ENCODE measurements around the gene PSMD5.

DNA sequence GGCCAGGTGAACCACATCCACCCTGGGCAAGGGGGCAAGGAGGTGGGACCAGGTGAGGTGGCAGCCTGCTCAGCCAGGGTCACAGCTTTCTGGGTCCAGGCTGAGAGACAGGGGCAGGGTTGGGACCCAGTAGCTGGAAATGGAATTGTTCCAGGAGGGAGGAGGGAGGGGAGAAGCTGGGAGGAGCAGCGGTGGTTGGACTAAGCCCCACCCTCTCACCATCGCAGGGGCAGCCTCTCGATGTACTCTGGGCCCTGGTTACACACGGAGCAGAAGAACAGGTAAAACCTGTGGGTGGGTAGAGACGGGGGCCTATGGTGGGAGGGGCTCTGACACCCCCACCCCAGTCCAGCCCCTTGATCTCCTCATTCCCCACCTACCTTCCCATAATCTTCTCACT is 23.1 kb upstream of the PSMD5 start:
- no peak for TF ChIP-seq YY1 (IDR thresholded peaks at IDR 0.05; ENCODE audit: borderline replicate concordance in 1 of 3, control insufficient read depth in 1 of 3, extremely low read depth in 1 of 3, insufficient read depth in 3 of 3, insufficient read length in 1 of 3, insufficient replicate concordance in 2 of 3, low read depth in 1 of 3, low read length in 2 of 3)
- TF ChIP-seq ZFP30 (CRISPR knock-in tag; IDR thresholded peaks at IDR 0.05; ENCODE audit: borderline replicate concordance): no peak
- TF ChIP-seq CTCF (IDR thresholded peaks at IDR 0.05 in 2 of 3, conservative IDR thresholded peaks at IDR 0.05 in 1 of 3; ENCODE audit: insufficient read depth in 2 of 3, low read depth in 1 of 3, low read length in 3 of 3): no peak
